Activated T-helper 1 cell treated with anti-CD3 and anti-CD28 coated beads, Interleukin-2, amount 50 U/mL, for 16 hours (primary cell): ENCODE measurements around the gene LIX1L.

Source experiments
- DNase-seq, 2 donors: peaks; one replicate each; pipeline ENCODE4 v3.0.0-alpha.2; 2020; ENCODE audit warnings: low read depth in 1 of 2, low spot score in 1 of 2

The LIX1L gene

GRCh38 chr1:145985502-145986439 lies 28.0 kb upstream of the LIX1L start:
- no peak for DNase-seq

GRCh38 chr1:145985129-145985501 lies 27.3 kb upstream of the LIX1L start:
- DNase-seq, result no peak

- DNase-seq, result no peak
Observed at GRCh38 chr1:145983960-145984830, 26.4 kb upstream of the LIX1L start.

DNA sequence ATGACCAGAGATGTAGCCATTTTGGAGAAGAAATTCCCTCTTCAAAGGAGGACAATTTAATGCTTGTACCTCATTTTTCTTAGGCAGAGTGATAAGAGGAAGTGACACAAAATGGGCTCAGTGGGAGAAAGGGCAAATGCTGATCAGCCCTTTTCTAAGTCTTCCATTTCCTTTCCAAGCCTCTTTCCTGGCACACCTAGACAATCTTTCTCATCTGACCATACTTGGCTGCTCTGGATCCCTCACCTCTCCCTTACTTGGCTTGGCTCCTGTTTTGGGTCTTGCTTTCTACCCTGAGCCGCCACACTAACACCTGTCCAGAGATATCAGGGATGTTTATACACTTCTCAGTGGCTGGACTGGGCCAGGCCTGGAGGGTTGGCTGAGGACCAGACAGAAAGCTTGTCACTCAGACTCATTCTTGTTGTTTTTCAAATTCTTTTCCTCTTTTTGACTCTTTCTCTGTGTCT lies 25.4 kb upstream of the LIX1L start:
- no peak for DNase-seq

- DNase-seq, result no peak
Observed at GRCh38 chr1:145982010-145982723, 24.4 kb upstream of the LIX1L start.

DNA sequence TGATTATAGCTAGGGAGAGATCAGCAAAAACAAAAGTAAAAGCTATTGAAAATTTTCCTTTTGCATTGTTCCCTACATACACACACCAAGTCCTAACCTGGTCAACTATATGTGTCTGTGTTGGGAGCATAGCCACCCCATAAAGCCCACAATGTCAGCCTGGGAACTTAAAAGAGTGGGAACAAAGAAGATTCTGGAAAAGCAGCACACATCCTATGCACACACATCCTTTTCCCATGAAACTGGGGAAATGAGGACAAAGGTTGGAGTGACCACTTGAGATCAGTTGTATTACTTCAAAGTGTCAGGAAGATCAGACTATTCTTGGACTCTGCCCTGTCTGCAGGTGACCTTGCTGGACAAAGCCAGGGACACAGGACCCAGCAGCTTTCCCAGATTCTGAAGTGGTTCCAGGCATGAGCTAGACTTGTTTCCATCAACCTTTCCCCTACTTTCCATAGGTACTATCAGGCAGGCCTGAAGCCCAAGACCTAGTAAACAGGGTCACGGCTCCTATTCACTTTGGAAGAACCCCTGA lies 22.7 kb upstream of the LIX1L start:
- no peak for DNase-seq

DNA sequence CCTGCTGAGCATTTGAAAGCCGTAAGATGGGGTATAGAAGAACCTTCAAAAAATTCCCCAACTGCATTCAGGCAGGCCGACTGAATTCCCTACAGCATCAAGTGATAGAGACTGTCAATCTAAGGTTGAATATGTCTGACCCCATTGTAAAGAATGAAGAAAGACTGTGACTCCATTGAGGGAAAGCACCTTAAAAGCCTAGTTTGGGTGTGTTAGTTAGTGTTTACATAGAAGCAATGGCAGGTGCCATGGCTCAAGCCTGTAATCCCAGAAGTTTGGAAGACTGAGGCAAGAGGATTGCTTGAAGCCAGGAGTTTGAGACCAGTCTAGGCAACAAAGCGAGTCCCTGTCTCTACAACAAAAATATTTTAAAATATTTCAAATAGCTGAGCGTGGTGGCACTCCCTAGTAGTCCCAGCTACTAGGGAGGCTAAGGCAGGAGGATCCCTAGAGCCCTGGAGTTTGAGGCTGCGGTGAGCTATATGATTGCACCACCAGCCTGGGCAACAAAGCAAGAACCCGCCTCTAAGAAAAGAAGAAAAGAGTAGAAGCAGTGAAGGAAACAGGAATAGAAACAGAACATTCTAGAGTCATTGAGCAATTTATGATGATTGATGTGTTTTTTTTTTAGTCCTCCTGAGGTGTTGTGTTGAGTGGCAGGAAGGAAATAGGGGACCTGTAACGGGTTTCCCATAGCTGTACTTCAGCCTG lies 22.1 kb upstream of the LIX1L start:
- no peak for DNase-seq

DNA sequence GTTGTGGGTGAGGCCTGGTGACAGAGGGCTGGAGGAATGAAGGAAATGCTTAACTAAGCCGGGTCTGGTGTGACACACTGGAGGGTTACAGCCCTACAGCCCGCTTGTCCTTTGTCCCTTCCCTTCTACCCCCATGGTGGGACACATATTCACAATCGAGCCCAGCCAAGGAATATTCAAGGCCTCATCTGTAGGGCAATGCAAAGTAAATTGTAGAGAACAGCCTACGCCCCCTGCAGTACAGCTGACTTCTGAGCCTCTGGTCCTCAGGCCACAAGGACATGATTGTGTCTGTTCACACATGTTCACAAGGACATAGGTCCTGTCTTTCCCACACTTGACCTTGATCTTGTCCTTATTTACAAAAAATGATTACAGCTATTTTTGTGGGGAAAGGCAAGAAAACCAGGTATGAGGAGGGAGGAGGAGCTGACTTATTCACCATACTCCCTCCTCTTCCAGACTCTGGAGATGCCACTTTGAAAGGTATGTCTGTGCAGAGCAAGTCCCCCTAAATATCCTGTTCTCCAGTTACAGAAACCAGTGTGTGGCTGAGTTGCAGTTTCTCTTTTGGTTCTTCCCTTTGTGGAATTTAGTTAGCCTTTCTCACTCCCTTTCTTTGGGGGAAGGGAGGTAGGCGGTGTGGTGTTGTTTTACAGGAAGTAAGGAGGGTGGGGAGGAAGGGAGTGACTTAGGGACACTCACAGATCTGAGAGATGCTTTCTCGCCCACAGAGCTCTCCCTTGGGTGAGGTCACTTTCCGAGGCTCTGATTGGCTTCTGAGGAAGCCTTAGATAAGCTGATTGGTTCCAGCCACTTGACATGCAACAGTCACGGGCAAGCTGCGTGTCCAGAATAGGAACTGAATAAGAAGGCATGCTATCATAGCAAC lies 21.3 kb upstream of the LIX1L start:
- DNase-seq, result peak; percentile 28 to 65

DNA sequence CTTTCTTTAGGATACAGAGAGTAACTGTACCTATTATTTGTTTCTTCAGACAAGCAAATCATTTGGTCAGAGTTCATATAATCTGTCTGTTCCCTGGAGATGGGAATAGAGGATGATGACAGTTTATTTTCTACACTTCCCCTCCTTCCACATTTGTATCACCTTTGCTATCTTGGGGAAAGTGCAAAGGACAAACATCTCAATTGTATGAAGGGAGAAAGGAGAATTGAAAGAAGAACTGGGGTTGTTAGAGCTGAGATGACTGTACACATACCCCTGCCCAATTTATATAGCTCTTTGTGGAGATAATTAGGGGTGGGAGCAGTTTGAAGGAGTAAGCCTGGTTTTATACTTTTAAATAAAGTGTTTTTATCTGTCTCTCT lies 20.6 kb upstream of the LIX1L start:
- no peak for DNase-seq

DNA sequence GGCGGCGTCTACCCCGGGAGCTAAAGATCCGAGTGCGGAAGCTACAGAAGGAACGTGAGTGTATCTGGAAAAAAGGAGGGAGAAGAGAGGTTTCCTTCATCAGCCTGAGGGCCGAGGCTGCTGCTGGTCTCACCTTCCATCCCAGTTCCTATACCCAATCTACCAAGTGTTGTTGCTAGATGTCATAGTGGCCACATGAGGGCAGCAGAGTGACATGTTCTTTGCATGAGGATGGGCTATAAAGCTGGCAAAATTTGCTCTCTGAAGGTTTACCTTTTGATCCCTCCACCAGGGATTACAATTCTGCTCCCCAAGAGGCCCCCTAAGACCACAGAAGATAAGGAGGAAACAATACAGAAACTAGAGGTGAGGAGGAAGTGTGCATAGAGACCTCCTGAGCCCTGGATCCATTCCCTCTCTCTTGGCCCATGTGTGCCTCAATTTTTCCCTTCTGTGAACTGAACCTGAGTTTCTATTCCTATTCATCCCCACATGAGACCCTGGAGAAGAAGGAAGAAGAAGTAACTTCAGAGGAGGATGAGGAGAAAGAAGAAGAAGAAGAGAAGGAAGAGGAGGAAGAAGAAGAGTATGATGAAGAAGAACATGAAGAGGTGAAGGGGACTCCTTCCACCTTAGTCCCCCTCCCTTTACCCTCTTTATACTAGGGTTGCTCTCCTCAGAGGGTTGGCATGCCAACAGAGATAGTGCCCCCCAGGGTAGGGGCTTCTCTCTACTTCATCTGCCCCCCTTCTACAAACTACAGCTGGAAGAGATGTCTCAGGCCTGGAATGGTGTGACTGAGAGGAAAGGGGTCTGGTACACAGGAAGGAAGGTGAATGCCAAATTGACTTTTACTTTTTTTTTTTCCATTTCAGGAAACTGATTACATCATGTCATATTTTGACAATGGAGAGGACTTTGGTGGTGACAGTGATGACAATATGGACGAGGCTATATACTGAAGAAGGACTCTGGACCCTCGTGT lies 20.0 kb upstream of the LIX1L start:
- peak; percentile 37 to 49 for DNase-seq

DNA sequence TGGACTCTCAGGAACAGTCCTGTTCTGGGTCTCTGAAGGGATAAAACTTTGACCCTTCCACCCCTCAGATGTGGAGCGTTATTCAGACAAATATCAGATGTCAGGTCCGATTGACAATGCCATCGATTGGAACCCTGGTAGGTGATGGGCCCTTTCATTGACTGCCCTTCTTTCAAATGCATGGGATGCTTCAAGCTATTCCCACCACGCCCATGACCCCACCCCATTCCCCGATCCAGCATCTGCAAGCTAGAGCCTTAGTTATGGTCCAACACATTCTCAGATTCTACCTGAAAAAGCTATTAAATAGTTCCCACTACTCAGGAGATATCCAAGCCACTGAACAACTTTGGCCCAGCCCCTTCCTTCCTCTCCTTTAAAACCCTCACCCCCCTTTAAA lies 19.2 kb upstream of the LIX1L start:
- no peak for DNase-seq

DNA sequence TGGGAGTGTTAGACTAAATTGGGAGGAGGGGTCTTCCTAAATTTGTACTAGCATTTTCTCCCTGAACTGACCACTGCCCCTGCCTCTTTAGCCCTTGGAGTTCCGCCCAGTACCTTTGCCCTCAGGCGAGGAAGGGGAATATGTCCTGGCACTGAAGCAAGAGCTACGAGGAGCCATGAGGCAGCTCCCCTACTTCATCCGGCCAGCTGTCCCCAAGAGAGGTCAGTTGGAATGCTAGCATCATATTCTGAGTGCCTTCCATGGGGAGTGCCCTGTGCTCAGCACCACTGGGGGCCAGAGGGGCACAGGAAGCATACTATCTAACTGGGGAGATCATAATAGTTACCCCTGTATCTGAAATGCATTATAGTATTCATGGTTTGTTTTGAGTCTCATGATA lies 17.4 kb upstream of the LIX1L start:
- no peak for DNase-seq

- DNase-seq, result no peak
Observed at GRCh38 chr1:145974721-145975120, 16.9 kb upstream of the LIX1L start.

- DNase-seq, result no peak
Observed at GRCh38 chr1:145972580-145972979, 14.8 kb upstream of the LIX1L start.

GRCh38 chr1:145967288-145967687 lies 9.5 kb upstream of the LIX1L start:
- DNase-seq, result no peak

DNA sequence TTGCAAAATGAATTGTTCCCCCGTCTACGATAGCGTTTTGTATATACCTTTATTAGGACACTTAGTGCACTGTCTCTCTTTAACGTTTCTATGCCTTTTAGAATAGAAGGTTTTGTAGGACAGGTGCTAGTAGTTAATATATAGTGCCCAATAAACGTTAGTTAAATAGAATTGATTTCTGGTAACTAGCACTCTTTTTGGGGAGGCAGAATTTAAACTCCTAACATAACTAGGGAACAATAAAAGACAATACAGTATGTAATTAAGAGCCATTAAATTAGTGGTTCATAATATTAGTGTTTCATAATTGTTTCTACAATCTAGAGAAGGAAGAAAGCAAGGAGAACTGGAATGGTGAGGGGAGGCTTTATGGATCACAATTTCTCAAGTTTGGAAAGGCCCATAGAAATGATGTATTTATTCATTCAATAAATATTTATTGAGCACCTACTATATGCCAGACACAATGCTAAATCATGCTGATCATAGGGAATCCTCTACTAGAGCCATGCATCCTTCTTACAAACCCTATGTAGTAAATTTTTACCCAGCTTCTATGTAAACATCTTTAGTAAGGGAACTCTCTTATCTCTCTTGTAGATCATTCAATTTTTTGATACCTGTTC lies 7.4 kb upstream of the LIX1L start:
- DNase-seq, result no peak

DNA sequence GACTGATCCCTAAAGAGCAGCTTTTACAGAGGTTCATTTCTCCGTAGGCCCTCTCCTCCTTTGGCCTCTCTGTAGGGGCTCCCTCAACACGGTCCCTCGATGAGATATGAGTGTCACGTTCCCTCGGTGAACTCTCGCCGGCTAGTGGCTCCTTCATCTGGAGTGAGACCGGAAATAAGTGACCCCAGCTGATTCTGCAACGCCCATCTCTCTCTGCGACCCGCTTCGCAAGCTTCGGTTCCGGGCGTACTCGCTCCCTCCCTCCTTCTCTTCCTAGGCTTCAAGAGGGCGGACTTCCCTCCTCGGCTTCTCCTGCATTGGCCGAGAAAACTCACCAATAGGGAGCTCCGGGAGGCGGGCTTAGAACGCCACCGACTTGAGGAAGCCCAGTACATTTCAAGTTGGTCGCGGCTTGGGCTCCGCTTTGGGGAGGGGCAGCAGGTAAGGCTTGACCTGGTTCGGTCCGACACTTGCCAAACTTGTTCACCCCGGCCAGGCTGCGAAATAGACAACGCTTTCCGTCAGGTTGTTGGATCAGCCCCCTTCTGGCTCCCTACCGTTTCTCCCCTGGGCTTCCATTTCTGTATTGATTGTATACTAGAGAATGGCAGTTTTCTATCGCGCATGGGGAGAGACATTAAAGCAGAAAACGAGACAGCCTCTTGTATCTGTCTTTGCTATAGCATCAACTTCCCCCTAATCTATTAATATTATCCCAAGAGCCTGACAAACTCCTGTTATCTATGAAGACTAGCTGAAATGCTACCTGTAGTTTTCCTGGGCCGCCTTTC lies 6.7 kb upstream of the LIX1L start, which contains the start of the genes ANKRD34A and POLR3GL:
TSS of gene ANKRD34A (minus strand) at position 248 of the 791 bp plus-strand sequence. CDS start 2,816 bp downstream, outside the sequence.
TSS of gene POLR3GL (plus strand) at position 363 of the 791 bp plus-strand sequence. CDS start 10,176 bp downstream, outside the sequence.
- peak; percentile 79 to 81 for DNase-seq
